Activated B cell treated with CpG ODN at 0.5 μM for 24 hours (primary cell): Measurements from ENCODE around the gene GGA2. TPM values are rescaled to one million over a fixed set of nuclear protein-coding genes. Genes with fewer than 3 reads are reported as not detected.
"Not testable (repeated sequence)": the region's sequence is repeated elsewhere in the genome, so short reads cannot be mapped to it uniquely, and the experiment has no call there.

ENCODE experiments used
- ATAC-seq: fragments of 200-7000 bp; cut with Tn5 transposase; one replicate; pipeline ENCODE4 v1.10.0; 2021; ENCODE audit warnings: low read depth, mild to moderate bottlenecking, moderate library complexity
- CTCF ChIA-PET: fragments of 350-600 bp; sonication (Branson Sonifier 250); formaldehyde crosslinking; loops from one replicate; lab custom pipeline; 2021; ENCODE audit warnings: antibody characterized with exemption; lab: Charles Lee
- POLR2A ChIA-PET: fragments of 350-600 bp; sonication (Branson Sonifier 250); formaldehyde crosslinking; loops from one replicate; lab custom pipeline; 2021; ENCODE audit warnings: antibody characterized with exemption; lab: Charles Lee
- DNase-seq: peaks from one replicate; pipeline ENCODE4 v3.0.0; 2022
- H3K27ac Mint-ChIP-seq: one replicate; pipeline ENCODE4 v1.8.0; 2020; ENCODE audit warnings: mixed read lengths
- H3K27me3 Mint-ChIP-seq: one replicate; pipeline ENCODE4 v1.8.0; 2021; ENCODE audit warnings: mixed read lengths
- H3K36me3 Mint-ChIP-seq: one replicate; pipeline ENCODE4 v1.8.0; 2021; ENCODE audit warnings: low read depth, mixed read lengths
- H3K4me1 Mint-ChIP-seq: one replicate; pipeline ENCODE4 v1.8.0; 2021; ENCODE audit warnings: mixed read lengths
- H3K4me3 Mint-ChIP-seq: one replicate; pipeline ENCODE4 v1.8.0; 2020; ENCODE audit warnings: mild to moderate bottlenecking, mixed read lengths
- H3K9me3 Mint-ChIP-seq: one replicate; pipeline ENCODE4 v1.8.0; 2020; ENCODE audit warnings: mixed read lengths
- CTCF ChIP-seq: fragments of 200-600 bp; IDR thresholded peaks from one replicate; pipeline ENCODE4 v1.8.0; 2022; ENCODE audit warnings: antibody characterized with exemption, mild to moderate bottlenecking
- intact Hi-C: fragments of 100-400 bp; cut with micrococcal nuclease; formaldehyde crosslinking; loops from one replicate; pipeline ENCODE4 v1.15.1; 2024
- total RNA-seq: library from RNA; stranded (reverse); gene quantifications from 2 replicates; pipeline ENCODE4 v1.2.3, GENCODE V29; 2022

GGA2 gene
- total RNA-seq, 1 donor from 2014 or later: 281 TPM

GRCh38 chr16:23514381-23515152, 4.3 kb upstream of the GGA2 start:
- H3K27ac Mint-ChIP-seq: peak overlapping the region; percentile 46
- peaks cover 53% of the 10 kb centered on the region for H3K4me1 Mint-ChIP-seq
- DNase-seq (no peak), ATAC-seq (no peak)
- intact Hi-C loops: loop anchor here (5.0 kb wide), 1 partner anchor 37 kb away; no protein-coding TSS in a partner anchor
- CTCF ChIA-PET: no interaction called here
- no peak overlapping the region for H3K4me3 Mint-ChIP-seq
- TF ChIP-seq CTCF: no peak
- POLR2A ChIA-PET: interaction anchor here (8.8 kb wide), 1 partner anchor 8 kb away, joined by 209 read pairs; the partner anchor contains the start of gene GGA2
- no peaks in the 10 kb centered on the region for H3K27me3 Mint-ChIP-seq
- H3K9me3 Mint-ChIP-seq: no peaks in the 10 kb centered on the region
- H3K36me3 Mint-ChIP-seq: peaks cover 9% of the 10 kb centered on the region

DNA sequence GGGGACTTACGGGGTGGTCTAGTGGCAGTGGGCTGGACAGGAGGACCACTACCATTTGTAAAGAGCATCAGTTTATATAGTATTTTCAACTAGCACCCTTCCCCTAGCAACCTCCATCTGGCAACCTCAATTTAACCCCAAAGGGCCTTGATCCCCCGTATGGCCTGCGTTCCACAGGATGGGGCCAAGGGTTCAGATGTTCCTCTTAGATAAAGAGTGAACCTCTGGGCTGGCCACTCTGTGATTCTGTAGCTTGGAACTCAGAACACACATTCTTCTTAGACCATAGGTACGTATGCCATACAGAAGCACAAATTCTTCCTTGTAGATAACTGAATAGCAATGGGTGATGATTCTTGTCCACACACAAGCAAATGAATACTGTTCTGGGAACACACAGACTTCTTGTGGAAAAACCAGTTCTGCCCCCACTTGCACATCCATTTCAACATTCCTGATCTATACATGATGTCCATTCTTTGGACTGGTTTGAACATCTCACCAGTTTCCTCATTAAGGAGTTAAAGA, 1.9 kb upstream of the GGA2 start:
- ChIA-PET POLR2A (no interaction called here), CTCF (no interaction called here)
- ATAC-seq: no peak
- TF ChIP-seq CTCF: no peak
- Mint-ChIP-seq H3K27ac (peak overlapping the region; percentile 25), H3K36me3 (peaks cover 22% of the 10 kb centered on the region), H3K9me3 (no peaks in the 10 kb centered on the region), H3K4me3 (peak overlapping the region; percentile 21), H3K27me3 (no peaks in the 10 kb centered on the region), H3K4me1 (peaks cover 56% of the 10 kb centered on the region)
- no peak for DNase-seq
- intact Hi-C loops: no loop called here

GRCh38 chr16:23511731-23512130, 1.4 kb upstream of the GGA2 start:
- peaks cover 21% of the 10 kb centered on the region for H3K36me3 Mint-ChIP-seq
- peaks cover 58% of the 10 kb centered on the region for H3K4me1 Mint-ChIP-seq
- intact Hi-C loops: no loop called here
- H3K27ac Mint-ChIP-seq: peak overlapping the region; percentile 64
- no peaks in the 10 kb centered on the region for H3K9me3 Mint-ChIP-seq
- H3K4me3 Mint-ChIP-seq: no peak overlapping the region
- POLR2A ChIA-PET: no interaction called here
- CTCF ChIA-PET: no interaction called here
- TF ChIP-seq CTCF: no peak
- ATAC-seq: no peak
- H3K27me3 Mint-ChIP-seq: no peaks in the 10 kb centered on the region
- DNase-seq: no peak

GRCh38 chr16:23510915-23511270, 599 bp upstream of the GGA2 start:
- CTCF ChIA-PET: interaction anchor here (1.5 to 2.4 kb wide), 2 partner anchors 75 to 86 kb away, joined by 5 to 7 read pairs; no protein-coding TSS in a partner anchor
- intact Hi-C loops: not testable (repeated sequence)

DNA sequence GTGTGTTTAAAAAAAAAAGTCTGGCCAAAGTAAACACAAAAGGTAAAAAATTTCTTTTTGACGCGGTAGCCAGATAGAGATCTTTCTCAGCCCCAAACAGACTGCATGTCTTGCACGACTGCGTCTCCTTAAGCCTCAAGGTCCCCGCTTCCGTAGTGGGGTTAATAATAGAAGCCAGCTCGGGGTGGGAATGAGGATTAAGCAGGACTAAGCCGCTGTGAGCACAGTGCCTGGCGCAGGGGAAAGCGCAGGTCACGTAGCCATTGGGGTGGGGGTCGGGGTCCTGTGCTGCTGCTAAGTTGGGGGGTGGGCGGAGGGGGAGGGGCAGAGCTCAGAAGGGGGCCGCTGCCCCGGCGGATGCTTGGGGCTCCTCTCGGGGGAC, 521 bp downstream of the GGA2 start:
- DNase-seq: no peak
- H3K27ac Mint-ChIP-seq: peak overlapping the region; percentile 95
- peaks cover 20% of the 10 kb centered on the region for H3K36me3 Mint-ChIP-seq
- ATAC-seq: peak; percentile 12
- H3K9me3 Mint-ChIP-seq: no peaks in the 10 kb centered on the region
- peaks cover 61% of the 10 kb centered on the region for H3K4me1 Mint-ChIP-seq
- peak overlapping the region; percentile 90 for H3K4me3 Mint-ChIP-seq
- CTCF ChIA-PET: interaction anchor here (1.5 to 2.4 kb wide), 2 partner anchors 74 to 87 kb away, joined by 5 to 7 read pairs; no protein-coding TSS in a partner anchor
- intact Hi-C loops: loop anchor here (1.0 to 5.0 kb wide), 3 partner anchors 9 to 87 kb away; partner anchors contain the start of genes COG7 and NDUFAB1
- no peak for TF ChIP-seq CTCF
- POLR2A ChIA-PET: interaction anchor here (0.6 to 8.1 kb wide), 11 partner anchors 9 to 61 kb away, joined by 3 to 209 read pairs (median 6); partner anchors contain the start of genes COG7, EARS2 and UBFD1
- H3K27me3 Mint-ChIP-seq: no peaks in the 10 kb centered on the region

More at GRCh38 chr16:23510915-23511270, 599 bp upstream of the GGA2 start:
- Mint-ChIP-seq H3K36me3 (peaks cover 22% of the 10 kb centered on the region), H3K4me1 (peaks cover 58% of the 10 kb centered on the region), H3K27ac (peak overlapping the region; percentile 86), H3K4me3 (peak overlapping the region; percentile 86)
- H3K9me3 Mint-ChIP-seq, ATAC-seq, DNase-seq, H3K27me3 Mint-ChIP-seq: not testable (repeated sequence)
- POLR2A ChIA-PET: interaction anchor here (1.2 to 8.1 kb wide), 6 partner anchors 8 to 48 kb away, joined by 4 to 209 read pairs (median 8); partner anchors contain the start of genes EARS2 and UBFD1
